DOHH2 (cell line): Measurements from ENCODE around the gene CTSH.

Experiments
- H3F3A ChIP-seq: fragments of 200-600 bp; sonication (generic), shearing (Covaris generic); 2 replicates; pipeline ENCODE4 v1.6.0; 2016; ENCODE audit warnings: antibody characterized with exemption, mild to moderate bottlenecking; ENCODE audit not compliant: control insufficient read depth, insufficient read depth
- H3K27ac ChIP-seq: fragments of 200-600 bp; sonication (generic); 2 replicates; pipeline ENCODE4 v1.5.1; 2014; ENCODE audit warnings: low read depth, mild to moderate bottlenecking, low read length, moderate library complexity
- H3K27me3 ChIP-seq: fragments of 200-600 bp; sonication (generic); 2 replicates; pipeline ENCODE4 v1.6.1; 2014; ENCODE audit warnings: mild to moderate bottlenecking, low read length, mixed read lengths; ENCODE audit not compliant: control insufficient read depth
- H3K36me3 ChIP-seq: fragments of 200-600 bp; sonication (generic); 2 replicates; pipeline ENCODE4 v1.6.1; 2014; ENCODE audit warnings: mild to moderate bottlenecking, low read length, moderate library complexity, mixed read lengths; ENCODE audit not compliant: control insufficient read depth
- H3K4me1 ChIP-seq: fragments of 200-600 bp; sonication (generic); 2 replicates; pipeline ENCODE4 v1.6.1; 2014; ENCODE audit warnings: mild to moderate bottlenecking, low read length, mixed read lengths; ENCODE audit not compliant: control insufficient read depth
- H3K4me2 ChIP-seq: fragments of 200-600 bp; sonication (generic); 2 replicates; pipeline ENCODE4 v1.6.0; 2014; ENCODE audit warnings: mild to moderate bottlenecking, low read length, moderate library complexity
- H3K4me3 ChIP-seq: fragments of 200-600 bp; sonication (generic); 2 replicates; pipeline ENCODE4 v1.5.1; 2014; ENCODE audit warnings: mild to moderate bottlenecking, low read length, mixed read lengths
- H3K79me2 ChIP-seq: fragments of 200-600 bp; sonication (generic); 2 replicates; pipeline ENCODE4 v1.6.1; 2014; ENCODE audit warnings: mild to moderate bottlenecking, low read length, mixed read lengths; ENCODE audit not compliant: control insufficient read depth
- H3K9me2 ChIP-seq: fragments of 200-600 bp; sonication (generic); replicated peaks from 2 replicates; pipeline ENCODE4 v1.6.1; 2014; ENCODE audit warnings: mild to moderate bottlenecking, low read length, mixed read lengths; ENCODE audit not compliant: control insufficient read depth
- H3K9me3 ChIP-seq: fragments of 200-600 bp; sonication (generic); 2 replicates; pipeline ENCODE4 v1.6.1; 2014; ENCODE audit warnings: antibody characterized with exemption, low read length, mixed read lengths; ENCODE audit not compliant: control insufficient read depth, insufficient read depth
- H4K20me1 ChIP-seq: fragments of 200-600 bp; sonication (generic); 2 replicates; pipeline ENCODE4 v1.6.0; 2014; ENCODE audit warnings: low read depth, mild to moderate bottlenecking, antibody characterized with exemption, low read length, moderate library complexity; ENCODE audit not compliant: control insufficient read depth, insufficient read depth
- CTCF ChIP-seq: fragments of 200-600 bp; sonication (generic); IDR thresholded peaks from one replicate; pipeline ENCODE4 v1.5.1; 2014; ENCODE audit warnings: antibody characterized with exemption, mild to moderate bottlenecking, low read depth, low read length; ENCODE audit not compliant: poor library complexity, severe bottlenecking
- EZH2phosphoT487 ChIP-seq: fragments of 200-600 bp; sonication (generic); IDR thresholded peaks from 2 replicates; pipeline ENCODE4 v1.6.1; 2017; ENCODE audit warnings: borderline replicate concordance, mild to moderate bottlenecking, antibody characterized with exemption, low read length, moderate library complexity, mixed read lengths

The CTSH gene

GRCh38 chr15:78992416-78993256 is 47.8 kb upstream of the CTSH start:
- TF ChIP-seq CTCF = no peak
- no peak for TF ChIP-seq EZH2phosphoT487
- Histone ChIP-seq H3K4me2 (no peak overlapping the region), H4K20me1 (no peaks in the 10 kb centered on the region), H3F3A (no peaks in the 10 kb centered on the region), H3K9me3 (no peaks in the 10 kb centered on the region), H3K9me2 (no peaks in the 10 kb centered on the region), H3K4me3 (no peak overlapping the region), H3K27ac (no peak overlapping the region), H3K4me1 (no peaks in the 10 kb centered on the region), H3K79me2 (no peaks in the 10 kb centered on the region), H3K27me3 (peaks cover 18% of the 10 kb centered on the region), H3K36me3 (no peaks in the 10 kb centered on the region)

DNA sequence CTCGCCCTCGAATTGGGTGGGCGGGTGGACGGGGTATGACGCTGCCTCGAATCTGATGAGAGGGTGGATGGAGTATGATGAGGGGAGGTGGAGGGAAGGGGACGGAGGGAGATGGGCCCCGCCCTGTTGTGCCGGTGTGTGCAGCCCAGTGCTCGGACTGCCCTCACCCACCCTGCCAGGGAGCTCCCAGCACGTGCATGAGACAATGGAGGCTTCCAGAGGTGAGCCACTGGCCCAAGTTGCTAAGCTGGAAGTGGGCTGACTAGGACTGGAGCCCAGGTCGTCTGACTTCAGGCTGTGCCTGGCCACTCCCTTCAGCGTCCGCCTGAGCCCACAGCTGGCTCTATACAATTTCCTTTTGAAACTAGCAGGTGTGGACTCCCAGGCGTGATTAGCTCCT is 47.0 kb upstream of the CTSH start:
- H3K27ac ChIP-seq = no peak overlapping the region

GRCh38 chr15:78991476-78991875 is 46.6 kb upstream of the CTSH start:
- Histone ChIP-seq H3K36me3 (no peaks in the 10 kb centered on the region), H3F3A (no peaks in the 10 kb centered on the region), H3K9me2 (no peaks in the 10 kb centered on the region), H4K20me1 (no peaks in the 10 kb centered on the region), H3K79me2 (no peaks in the 10 kb centered on the region), H3K4me1 (no peaks in the 10 kb centered on the region), H3K27ac (no peak overlapping the region), H3K27me3 (peaks cover 22% of the 10 kb centered on the region), H3K9me3 (no peaks in the 10 kb centered on the region), H3K4me3 (no peak overlapping the region), H3K4me2 (no peak overlapping the region)
- TF ChIP-seq CTCF (no peak), EZH2phosphoT487 (no peak)

More for the DNA sequence above, 47.0 kb upstream of the CTSH start:
- no peaks in the 10 kb centered on the region for H3K9me3 ChIP-seq
- TF ChIP-seq EZH2phosphoT487 (no peak), CTCF (no peak)
- peaks cover 22% of the 10 kb centered on the region for H3K27me3 ChIP-seq
- H3K4me3 ChIP-seq = no peak overlapping the region
- H3K4me2 ChIP-seq = no peak overlapping the region
- no peaks in the 10 kb centered on the region for H3K9me2 ChIP-seq
- H3K4me1 ChIP-seq = no peaks in the 10 kb centered on the region
- no peaks in the 10 kb centered on the region for H4K20me1 ChIP-seq
- no peaks in the 10 kb centered on the region for H3F3A ChIP-seq
- H3K36me3 ChIP-seq = no peaks in the 10 kb centered on the region
- H3K79me2 ChIP-seq = no peaks in the 10 kb centered on the region
